Measurements from ENCODE around the gene CHMP1B.

DNA sequence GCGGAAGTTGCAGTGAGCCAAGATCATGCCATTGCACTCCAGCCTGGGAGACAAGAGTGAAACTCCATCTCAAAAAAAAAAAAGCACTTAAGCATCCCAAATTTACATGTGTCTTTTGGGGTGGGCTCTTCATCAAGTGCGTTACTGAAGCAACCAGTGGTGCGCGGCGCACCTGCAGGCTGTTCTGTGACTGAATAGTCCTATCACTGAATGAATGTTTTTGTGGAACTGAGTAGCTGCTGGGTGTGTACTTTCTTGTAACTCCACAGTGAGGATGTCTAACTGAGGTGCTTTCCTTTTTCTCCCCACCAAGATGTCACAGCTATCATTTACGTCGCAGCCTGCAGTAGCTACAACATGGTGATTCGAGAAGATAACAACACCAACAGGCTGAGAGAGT lies 17.0 kb downstream of the CHMP1B start:
- TF ChIP-seq, protein P1, sequence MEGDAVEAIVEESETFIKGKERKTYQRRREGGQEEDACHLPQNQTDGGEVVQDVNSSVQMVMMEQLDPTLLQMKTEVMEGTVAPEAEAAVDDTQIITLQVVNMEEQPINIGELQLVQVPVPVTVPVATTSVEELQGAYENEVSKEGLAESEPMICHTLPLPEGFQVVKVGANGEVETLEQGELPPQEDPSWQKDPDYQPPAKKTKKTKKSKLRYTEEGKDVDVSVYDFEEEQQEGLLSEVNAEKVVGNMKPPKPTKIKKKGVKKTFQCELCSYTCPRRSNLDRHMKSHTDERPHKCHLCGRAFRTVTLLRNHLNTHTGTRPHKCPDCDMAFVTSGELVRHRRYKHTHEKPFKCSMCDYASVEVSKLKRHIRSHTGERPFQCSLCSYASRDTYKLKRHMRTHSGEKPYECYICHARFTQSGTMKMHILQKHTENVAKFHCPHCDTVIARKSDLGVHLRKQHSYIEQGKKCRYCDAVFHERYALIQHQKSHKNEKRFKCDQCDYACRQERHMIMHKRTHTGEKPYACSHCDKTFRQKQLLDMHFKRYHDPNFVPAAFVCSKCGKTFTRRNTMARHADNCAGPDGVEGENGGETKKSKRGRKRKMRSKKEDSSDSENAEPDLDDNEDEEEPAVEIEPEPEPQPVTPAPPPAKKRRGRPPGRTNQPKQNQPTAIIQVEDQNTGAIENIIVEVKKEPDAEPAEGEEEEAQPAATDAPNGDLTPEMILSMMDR (IDR thresholded peaks at IDR 0.05; ENCODE audit: low read depth, low read length): no peak
- TF ChIP-seq EZH2phosphoT487 (IDR thresholded peaks at IDR 0.05; ENCODE audit: low read depth): no peak
